Astrocyte (in vitro differentiated cells and primary cell): ENCODE measurements around the gene ACOT7. TPM values are rescaled to one million over a fixed set of nuclear protein-coding genes. Genes with fewer than 3 reads are reported as not detected.

Source experiments
- DNase-seq: peaks from one replicate; pipeline ENCODE4 v3.0.0-alpha.2; 2010; ENCODE audit warnings: low read depth
- FAIRE-seq: peaks from 2 replicates; lab custom pipeline; 2011; peaks lifted over from hg19 to GRCh38; lab: Jason Lieb, UNC
- H2AFZ ChIP-seq: 2 replicates; pipeline ENCODE4 v1.6.0; 2012; ENCODE audit warnings: low read depth, low read length, inconsistent platforms
- H3K27ac ChIP-seq: 2 replicates; pipeline ENCODE4 v1.5.1; 2011; ENCODE audit warnings: low read depth, low read length, inconsistent platforms
- H3K27me3 ChIP-seq: 2 replicates; pipeline ENCODE4 v1.6.0; 2011; ENCODE audit warnings: low read length, inconsistent platforms; ENCODE audit not compliant: insufficient read depth
- H3K36me3 ChIP-seq: 2 replicates; pipeline ENCODE4 v1.5.1; 2011; ENCODE audit warnings: low read length, inconsistent platforms; ENCODE audit not compliant: insufficient read depth
- H3K4me1 ChIP-seq: 2 replicates; pipeline ENCODE4 v1.5.1; 2011; ENCODE audit warnings: low read length, inconsistent platforms; ENCODE audit not compliant: insufficient read depth
- H3K4me2 ChIP-seq: 2 replicates; pipeline ENCODE4 v1.6.0; 2012; ENCODE audit warnings: low read length, inconsistent platforms
- H3K4me3 ChIP-seq: 2 replicates; pipeline ENCODE4 v1.5.1; 2011; ENCODE audit warnings: low read depth, mild to moderate bottlenecking, low read length, inconsistent platforms; ENCODE audit not compliant: insufficient read depth
- H3K79me2 ChIP-seq: 2 replicates; pipeline ENCODE4 v1.6.0; 2012; ENCODE audit warnings: mild to moderate bottlenecking, low read length, inconsistent platforms; ENCODE audit not compliant: insufficient read depth
- H3K9ac ChIP-seq: 2 replicates; pipeline ENCODE4 v1.6.0; 2012; ENCODE audit warnings: mild to moderate bottlenecking, low read length, inconsistent platforms
- H3K9me3 ChIP-seq: 2 replicates; pipeline ENCODE4 v1.5.1; 2012; ENCODE audit warnings: low read depth, mild to moderate bottlenecking, low read length, inconsistent platforms; ENCODE audit not compliant: insufficient read depth
- H4K20me1 ChIP-seq: 2 replicates; pipeline ENCODE4 v1.6.0; 2012; ENCODE audit warnings: low read length, inconsistent platforms; ENCODE audit not compliant: insufficient read depth
- H3K27ac Mint-ChIP-seq: one replicate; pipeline ENCODE4 v1.8.0; 2021; ENCODE audit warnings: mild to moderate bottlenecking, mixed read lengths; ENCODE audit not compliant: unreplicated experiment
- H3K27me3 Mint-ChIP-seq: one replicate; pipeline ENCODE4 v1.8.0; 2021; ENCODE audit warnings: low read depth, mixed read lengths; ENCODE audit not compliant: unreplicated experiment
- H3K36me3 Mint-ChIP-seq: one replicate; pipeline ENCODE4 v1.8.0; 2021; ENCODE audit warnings: low read depth, mixed read lengths; ENCODE audit not compliant: unreplicated experiment
- H3K4me1 Mint-ChIP-seq: one replicate; pipeline ENCODE4 v1.8.0; 2021; ENCODE audit warnings: low read depth, mixed read lengths; ENCODE audit not compliant: unreplicated experiment
- H3K4me3 Mint-ChIP-seq: one replicate; pipeline ENCODE4 v1.8.0; 2021; ENCODE audit warnings: mild to moderate bottlenecking, moderate library complexity, mixed read lengths; ENCODE audit not compliant: unreplicated experiment
- H3K9me3 Mint-ChIP-seq: one replicate; pipeline ENCODE4 v1.8.0; 2021; ENCODE audit warnings: mild to moderate bottlenecking, mixed read lengths; ENCODE audit not compliant: unreplicated experiment
- CTCF ChIP-seq: IDR thresholded peaks from 2 replicates; pipeline ENCODE4 v1.5.1; 2011; ENCODE audit warnings: low read depth, mild to moderate bottlenecking, inconsistent platforms, low read length, moderate library complexity; ENCODE audit not compliant: insufficient read depth
- EZH2 ChIP-seq: IDR thresholded peaks from 2 replicates; pipeline ENCODE4 v1.6.1; 2012; ENCODE audit warnings: mild to moderate bottlenecking, low read length, inconsistent platforms; ENCODE audit not compliant: insufficient read depth
- microRNA-seq: library from miRNA; unstranded; fragments of <30 nt; microRNA quantifications from one replicate; pipeline ENCODE4 v1.2.0, GENCODE V29; 2020
- total RNA-seq: library from RNA; stranded (reverse); gene quantifications from 2 replicates; pipeline ENCODE4 v1.2.1, GENCODE V29; 2021

Gene ACOT7
- total RNA-seq, 1 donor from 2014 or later: 91.1 TPM

- DNase-seq (no peak), FAIRE-seq (no peak)
- H3K79me2 ChIP-seq: no peaks in the 10 kb centered on the region
- Mint-ChIP-seq H3K4me1 (peaks cover 9% of the 10 kb centered on the region), H3K9me3 (no peaks in the 10 kb centered on the region), H3K27me3 (peaks cover 8% of the 10 kb centered on the region), H3K27ac (peak overlapping the region; percentile 69), H3K36me3 (peaks cover 20% of the 10 kb centered on the region), H3K4me3 (no peak overlapping the region)
- no peaks in the 10 kb centered on the region for H3K9me3 ChIP-seq
- H3K36me3 ChIP-seq: peaks cover 3% of the 10 kb centered on the region
- H3K4me2 ChIP-seq: no peak overlapping the region
- TF ChIP-seq EZH2 (no peak), CTCF (no peak)
- peaks cover 4% of the 10 kb centered on the region for H3K4me1 ChIP-seq
- H2AFZ ChIP-seq: no peak overlapping the region
- H3K27me3 ChIP-seq: no peaks in the 10 kb centered on the region
- H3K4me3 ChIP-seq: no peak overlapping the region
- H4K20me1 ChIP-seq: peaks cover 9% of the 10 kb centered on the region
- no peak overlapping the region for H3K27ac ChIP-seq
- no peak overlapping the region for H3K9ac ChIP-seq
Observed at GRCh38 chr1:6218375-6219164, 175.0 kb downstream of the ACOT7 start.

Small RNAs within 50 kb of the gene (microRNA-seq; reads per million reads assigned to microRNA genes)
- gene MIR4252: not detected

Other genes starting within 250 kb of the ACOT7 start
- 0.14 and 0.18 TPM in 2 replicates for gene CHD5, start 213.4 kb downstream of the ACOT7 start, total RNA-seq
- gene RPL22, start 194.2 kb downstream of the ACOT7 start, total RNA-seq: 237 and 283 TPM in 2 replicates
- gene RNF207, start 187.6 kb downstream of the ACOT7 start, total RNA-seq: 4.7 and 7.4 TPM in 2 replicates
- gene ICMT, start 157.8 kb downstream of the ACOT7 start, total RNA-seq: 58.1 and 59.5 TPM in 2 replicates
- not detected in 2 replicates for gene HES3, start 149.6 kb downstream of the ACOT7 start, total RNA-seq
- gene GPR153, start 132.7 kb downstream of the ACOT7 start, total RNA-seq: 3.0 and 3.7 TPM in 2 replicates
- 0.94 and 3.0 TPM in 2 replicates for gene HES2, start 26.2 kb upstream of the ACOT7 start, total RNA-seq
- gene ESPN, start 31.0 kb upstream of the ACOT7 start, total RNA-seq: 0.66 and 0.96 TPM in 2 replicates
- gene TNFRSF25, start 72.4 kb upstream of the ACOT7 start, total RNA-seq: 16.5 and 18.8 TPM in 2 replicates
- gene PLEKHG5, start 97.9 kb upstream of the ACOT7 start, total RNA-seq: 23.0 and 25.1 TPM in 2 replicates
- gene NOL9, start 160.7 kb upstream of the ACOT7 start, total RNA-seq: 24.0 and 26.8 TPM in 2 replicates
- gene TAS1R1, start 161.5 kb upstream of the ACOT7 start, total RNA-seq: not detected in 2 replicates
- gene ZBTB48, start 186.2 kb upstream of the ACOT7 start, total RNA-seq: 20.0 and 26.5 TPM in 2 replicates
- 39.7 and 42.3 TPM in 2 replicates for gene KLHL21, start 209.1 kb upstream of the ACOT7 start, total RNA-seq
- 23.7 and 24.7 TPM in 2 replicates for gene PHF13, start 220.0 kb upstream of the ACOT7 start, total RNA-seq
- 15.1 and 16.5 TPM in 2 replicates for gene THAP3, start 231.1 kb upstream of the ACOT7 start, total RNA-seq